AG10803 (cell line): Measurements from ENCODE around the gene VPS8.
A peak's percentile ranks its signal among the peaks of the same experiment; 100 is the strongest.

Experiments
- DNase-seq: peaks from one replicate; pipeline ENCODE4 v3.0.0; 2010; ENCODE audit warnings: low read depth
- H3K4me3 ChIP-seq: 2 replicates; pipeline ENCODE4 v1.5.1; 2011; ENCODE audit warnings: mild to moderate bottlenecking, low read length, control low read depth
- TF ChIP-seq, protein P1 (sequence below): conservative IDR thresholded peaks from 2 replicates; pipeline ENCODE4 v1.5.1; 2011; ENCODE audit warnings: mild to moderate bottlenecking, low read length, control low read depth, inconsistent platforms

Gene VPS8

DNA sequence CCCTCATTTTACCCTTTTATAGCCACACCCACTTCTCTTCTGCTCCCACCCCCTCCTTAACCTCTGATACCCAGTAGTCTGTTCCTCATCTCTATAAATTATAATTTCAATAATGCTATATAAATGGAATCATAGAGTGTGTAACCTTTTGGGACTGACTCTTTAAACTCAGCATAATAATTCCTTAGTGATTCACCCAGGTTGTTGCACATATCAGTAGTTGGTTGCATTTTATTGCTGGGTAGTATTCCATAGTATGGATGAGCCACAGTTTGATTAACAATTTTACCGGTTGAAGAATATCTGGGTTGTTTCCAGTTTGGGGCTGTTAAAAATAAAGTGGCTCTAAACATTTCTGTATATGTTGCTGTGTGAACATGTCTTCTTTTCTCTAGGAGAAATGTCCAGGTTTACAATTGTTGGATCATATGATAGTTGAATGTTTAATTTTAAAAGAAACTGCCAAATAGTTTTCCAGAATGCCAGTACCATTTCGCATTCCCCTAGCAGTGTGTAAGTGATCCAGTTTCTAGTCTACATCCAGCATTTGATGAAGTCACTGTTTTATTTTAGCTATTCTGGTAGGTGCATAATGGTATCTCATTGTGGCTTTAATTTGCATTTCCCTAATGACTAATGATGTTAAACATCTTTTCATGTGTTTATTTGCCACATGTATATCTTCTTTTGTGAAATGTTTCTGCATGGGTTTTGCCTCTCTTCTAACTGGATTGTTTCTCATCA lies 68.5 kb downstream of the VPS8 start:
- DNase-seq = peak; percentile 3
- TF ChIP-seq, protein P1, sequence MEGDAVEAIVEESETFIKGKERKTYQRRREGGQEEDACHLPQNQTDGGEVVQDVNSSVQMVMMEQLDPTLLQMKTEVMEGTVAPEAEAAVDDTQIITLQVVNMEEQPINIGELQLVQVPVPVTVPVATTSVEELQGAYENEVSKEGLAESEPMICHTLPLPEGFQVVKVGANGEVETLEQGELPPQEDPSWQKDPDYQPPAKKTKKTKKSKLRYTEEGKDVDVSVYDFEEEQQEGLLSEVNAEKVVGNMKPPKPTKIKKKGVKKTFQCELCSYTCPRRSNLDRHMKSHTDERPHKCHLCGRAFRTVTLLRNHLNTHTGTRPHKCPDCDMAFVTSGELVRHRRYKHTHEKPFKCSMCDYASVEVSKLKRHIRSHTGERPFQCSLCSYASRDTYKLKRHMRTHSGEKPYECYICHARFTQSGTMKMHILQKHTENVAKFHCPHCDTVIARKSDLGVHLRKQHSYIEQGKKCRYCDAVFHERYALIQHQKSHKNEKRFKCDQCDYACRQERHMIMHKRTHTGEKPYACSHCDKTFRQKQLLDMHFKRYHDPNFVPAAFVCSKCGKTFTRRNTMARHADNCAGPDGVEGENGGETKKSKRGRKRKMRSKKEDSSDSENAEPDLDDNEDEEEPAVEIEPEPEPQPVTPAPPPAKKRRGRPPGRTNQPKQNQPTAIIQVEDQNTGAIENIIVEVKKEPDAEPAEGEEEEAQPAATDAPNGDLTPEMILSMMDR = no peak
- no peak overlapping the region for H3K4me3 ChIP-seq

DNA sequence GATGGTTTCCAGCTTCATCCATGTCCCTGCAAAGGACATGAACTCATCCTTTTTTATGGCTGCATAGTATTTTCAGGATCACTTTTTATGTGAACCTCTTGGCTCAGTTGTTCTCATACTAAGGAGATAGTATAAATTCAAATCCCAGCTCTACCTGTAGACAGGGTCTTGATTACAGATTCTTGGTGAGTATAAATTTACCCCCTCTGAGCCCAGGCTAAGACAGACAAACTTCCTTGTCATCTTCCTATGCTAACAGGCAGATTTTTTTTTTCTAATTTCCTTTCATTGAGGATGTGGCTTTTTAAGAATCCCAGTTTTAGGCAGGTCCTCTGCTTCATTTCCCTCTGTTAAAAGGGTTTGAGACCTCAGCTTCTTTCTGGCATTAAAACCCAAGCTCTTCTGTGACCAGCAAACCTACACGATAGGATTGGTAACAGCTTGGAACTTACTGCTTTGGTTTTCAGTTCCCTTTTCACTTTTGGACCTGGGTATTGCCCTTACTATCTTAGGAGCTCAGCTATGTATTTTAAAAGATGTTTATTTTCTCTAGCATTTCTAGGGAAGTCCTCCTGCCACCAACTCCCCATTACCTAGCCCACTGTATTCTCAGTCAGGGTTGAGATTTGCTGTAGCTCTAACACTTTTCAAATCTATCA lies 72.5 kb downstream of the VPS8 start:
- H3K4me3 ChIP-seq = no peak overlapping the region
- DNase-seq = no peak
- TF ChIP-seq, protein P1 = no peak

DNA sequence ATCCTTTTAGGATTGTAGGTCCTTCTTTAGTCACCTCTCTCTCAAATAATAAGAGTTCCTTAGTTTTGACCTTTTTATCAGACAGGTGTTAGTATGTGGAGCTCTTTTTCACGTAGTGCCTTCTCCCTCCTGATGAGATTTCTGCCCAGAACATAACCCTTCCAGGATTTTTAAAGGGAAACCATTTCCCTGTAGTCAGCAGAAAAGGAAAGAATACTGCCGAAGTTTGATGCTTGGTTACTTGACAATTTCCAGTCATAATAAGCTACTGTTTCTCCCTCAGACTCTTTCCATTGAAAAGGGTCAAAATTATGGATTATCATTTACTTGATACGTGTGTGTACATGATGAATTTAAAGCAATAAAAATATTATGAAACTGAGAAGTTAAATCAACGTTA lies 73.1 kb downstream of the VPS8 start:
- TF ChIP-seq, protein P1 = no peak
- DNase-seq = no peak
- H3K4me3 ChIP-seq = no peak overlapping the region

DNA sequence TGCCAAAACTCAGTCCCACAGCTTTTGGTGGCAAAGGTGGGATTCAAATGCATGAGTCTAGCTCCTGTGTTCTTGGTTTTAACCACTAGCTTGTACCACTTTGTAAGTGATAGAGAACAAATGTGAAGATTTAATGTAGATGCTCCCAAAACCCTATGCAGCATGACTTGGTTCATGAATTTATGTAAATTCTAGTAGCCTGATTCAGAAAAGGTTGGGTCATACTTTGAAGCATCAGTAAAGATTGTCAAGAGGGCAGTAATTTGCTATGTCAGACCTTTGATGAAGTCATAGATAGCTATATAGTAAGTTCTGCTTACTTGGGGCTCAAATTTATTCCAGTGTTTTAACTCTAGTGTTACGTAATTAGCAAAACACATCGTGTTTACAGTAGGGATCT lies 75.6 kb downstream of the VPS8 start:
- no peak overlapping the region for H3K4me3 ChIP-seq
- DNase-seq = no peak
- TF ChIP-seq, protein P1 = no peak

DNA sequence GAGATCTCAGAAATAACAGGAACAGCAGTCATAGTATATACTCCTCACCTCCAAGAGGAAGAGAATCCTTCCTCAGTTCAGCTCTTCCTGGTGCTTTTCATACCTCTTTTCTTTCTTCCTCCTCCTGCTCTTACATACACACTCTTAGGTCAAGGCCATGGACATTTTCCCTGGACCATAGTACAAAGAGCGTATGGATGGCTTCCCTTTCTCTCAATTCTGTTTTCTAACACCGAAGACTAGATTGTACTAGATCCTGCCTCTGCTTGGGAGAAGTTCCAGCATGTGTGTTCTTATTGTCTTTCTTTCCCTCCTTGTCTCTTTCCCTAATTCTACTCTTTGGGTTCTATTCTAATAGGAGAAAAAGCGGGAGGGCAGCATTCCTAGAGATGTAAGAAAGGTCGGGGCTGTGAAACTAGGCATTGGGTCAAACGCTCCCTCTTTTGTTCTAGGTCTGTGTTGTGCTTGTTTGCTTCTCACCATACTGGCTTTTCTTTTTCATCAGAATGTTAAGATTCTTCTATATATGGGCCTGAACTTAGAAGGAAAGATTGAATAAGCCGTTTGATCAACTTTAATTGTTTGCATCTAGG lies 77.4 kb downstream of the VPS8 start:
- no peak for DNase-seq
- TF ChIP-seq, protein P1 = no peak
- no peak overlapping the region for H3K4me3 ChIP-seq

DNA sequence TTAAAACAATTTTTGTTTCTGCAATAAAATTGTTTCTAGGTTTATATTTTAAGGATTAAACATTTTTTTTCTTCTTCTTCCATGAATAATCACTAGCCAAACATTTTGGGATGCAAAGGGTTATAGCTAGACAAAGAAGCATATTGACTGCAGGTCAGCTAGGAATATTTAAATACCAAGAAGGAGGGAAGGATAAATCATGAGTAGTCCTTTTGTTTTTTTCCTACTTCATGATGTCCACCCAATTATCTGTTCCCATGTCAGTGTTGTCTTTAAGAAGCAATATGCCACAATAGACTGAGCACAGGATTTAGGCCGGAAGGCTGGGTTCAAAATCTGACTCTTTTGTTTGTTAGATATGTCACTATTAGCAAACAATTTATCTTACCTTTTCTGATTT lies 82.1 kb downstream of the VPS8 start:
- DNase-seq = no peak
- TF ChIP-seq, protein P1 = no peak
- no peak overlapping the region for H3K4me3 ChIP-seq

DNA sequence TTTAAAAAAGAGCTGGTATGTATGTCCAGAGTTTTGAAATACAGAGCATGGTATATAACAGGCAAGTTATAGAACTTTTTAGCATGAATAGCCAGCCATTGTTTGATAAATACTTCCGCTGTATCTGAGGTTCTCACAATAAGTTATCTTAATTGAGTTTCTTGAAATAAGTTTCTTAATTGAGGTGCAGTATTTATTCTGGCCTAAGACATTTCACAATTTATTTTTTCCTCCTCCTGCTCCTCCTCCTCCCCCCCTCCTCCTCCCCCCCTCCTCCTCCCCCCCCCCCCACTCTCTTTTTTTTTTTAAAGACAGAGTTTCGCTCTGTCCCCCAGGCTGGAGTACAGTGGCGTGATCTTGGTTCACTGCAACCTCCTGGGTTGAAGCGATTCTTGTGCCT lies 83.4 kb downstream of the VPS8 start:
- no peak overlapping the region for H3K4me3 ChIP-seq
- TF ChIP-seq, protein P1 = no peak
- no peak for DNase-seq
